HepG2 (cell line): ENCODE data around the gene RUVBL1. TPM values are rescaled to one million over a fixed set of nuclear protein-coding genes. Genes with fewer than 3 reads are reported as not detected.

Experiments
- ATAC-seq: fragments of 200-7000 bp; cut with Tn5 transposase; 3 replicates; pipeline ENCODE4 v1.9.1; 2020; ENCODE audit warnings: mild to moderate bottlenecking, moderate library complexity
- BruUV-seq: library from RNA; stranded (reverse); fragments of 400-500 nt; replicated peaks from 2 replicates; lab custom pipeline; 2021; lab: Mats Ljungman, UMichigan
- CTCF ChIA-PET: fragments of 300-600 bp; formaldehyde crosslinking; extraction: SDS; loops from one replicate; lab custom pipeline; 2021; ENCODE audit warnings: low total read pairs, inconsistent platforms, low intra/inter-chr PET ratio; lab: Yijun Ruan, JAX
- POLR2A ChIA-PET: fragments of 350-600 bp; sonication (Branson Sonifier 250); formaldehyde crosslinking; loops from one replicate; lab custom pipeline; 2020; ENCODE audit warnings: antibody characterized with exemption, inconsistent platforms; lab: Yijun Ruan, JAX
- DNase-seq: peaks from one replicate; pipeline ENCODE4 v3.0.0-alpha.2; 2015; ENCODE audit warnings: low spot score
- FAIRE-seq: peaks from 3 replicates; lab custom pipeline; 2011; peaks lifted over from hg19 to GRCh38; lab: Jason Lieb, UNC
- H2AFZ ChIP-seq: one replicate; pipeline ENCODE4 v1.6.1; 2011; ENCODE audit warnings: low read length, inconsistent platforms
- H3K27ac ChIP-seq: fragments of 300-600 bp; 3 replicates; pipeline ENCODE4 v1.8.0; 2011; ENCODE audit warnings: mixed run types, mild to moderate bottlenecking, mixed read lengths, low read length, inconsistent platforms; ENCODE audit not compliant: insufficient read depth; ENCODE audit errors: extremely low read length
- H3K27me3 ChIP-seq, 2 experiments: fragments of 200-600 bp in 1 of 2; 2 replicates in 1 of 2; 3 replicates in 1 of 2; pipeline versions ENCODE4 v1.6.0 to v1.8.0; 2011; ENCODE audit warnings: low read length in 2 of 2, mild to moderate bottlenecking in 2 of 2, moderate library complexity in 2 of 2, inconsistent platforms in 1 of 2; ENCODE audit not compliant: insufficient read depth in 2 of 2, control insufficient read depth in 1 of 2
- H3K36me3 ChIP-seq, 2 experiments: fragments of 200-600 bp in 1 of 2; replicated peaks in 1 of 2; 2 replicates in 1 of 2; 3 replicates in 1 of 2; pipeline versions ENCODE4 v1.5.1 to v1.8.0; 2011; ENCODE audit warnings: low read length in 2 of 2, inconsistent platforms in 1 of 2; ENCODE audit not compliant: insufficient read depth in 2 of 2, control insufficient read depth in 1 of 2
- H3K4me1 ChIP-seq: 2 replicates; pipeline ENCODE4 v1.5.1; 2012; ENCODE audit warnings: low read length, inconsistent platforms; ENCODE audit not compliant: insufficient read depth
- H3K4me2 ChIP-seq: 2 replicates; pipeline ENCODE4 v1.6.0; 2011; ENCODE audit warnings: low read depth, low read length, inconsistent platforms
- H3K4me3 ChIP-seq, 3 experiments: fragments of 200-600 bp in 1 of 3; sonication (generic), shearing (Covaris generic) in 1 of 3; replicated peaks in 1 of 3; 2 replicates each; pipeline ENCODE4 v1.5.1; 2011 to 2016; ENCODE audit warnings: low read length in 3 of 3, inconsistent platforms in 2 of 3, low read depth in 2 of 3, mild to moderate bottlenecking in 2 of 3, control low read depth in 1 of 3, mixed read lengths in 1 of 3; ENCODE audit not compliant: insufficient read depth in 1 of 3
- H3K79me2 ChIP-seq: one replicate; pipeline ENCODE4 v1.6.1; 2011; ENCODE audit warnings: low read length, inconsistent platforms; ENCODE audit not compliant: insufficient read depth
- H3K9ac ChIP-seq: 2 replicates; pipeline ENCODE4 v1.6.0; 2011; ENCODE audit warnings: mild to moderate bottlenecking, low read depth, low read length, inconsistent platforms; ENCODE audit not compliant: insufficient read depth
- H3K9me3 ChIP-seq: 2 replicates; pipeline ENCODE4 v1.5.1; 2012; ENCODE audit warnings: mild to moderate bottlenecking, low read length
- H4K20me1 ChIP-seq: 2 replicates; pipeline ENCODE4 v1.6.0; 2011; ENCODE audit warnings: inconsistent platforms, mild to moderate bottlenecking, low read length, moderate library complexity; ENCODE audit not compliant: insufficient read depth
- CAMTA2 ChIP-seq: sonication (generic); formaldehyde crosslinking; IDR thresholded peaks from 2 replicates; pipeline ENCODE4 v1.4.0; 2020; ENCODE audit warnings: mild to moderate bottlenecking, missing genetic modification reagents, borderline replicate concordance
- CREBL2 ChIP-seq: sonication (generic); formaldehyde crosslinking; IDR thresholded peaks from 2 replicates; pipeline ENCODE4 v1.8.1; 2023; ENCODE audit warnings: missing genetic modification reagents, mild to moderate bottlenecking, borderline replicate concordance
- GZF1 ChIP-seq: sonication (generic); formaldehyde crosslinking; IDR thresholded peaks from 2 replicates; pipeline ENCODE4 v1.5.1; 2020; ENCODE audit warnings: mild to moderate bottlenecking, missing genetic modification reagents
- HNF1B ChIP-seq: sonication (generic); formaldehyde crosslinking; IDR thresholded peaks from 2 replicates; pipeline ENCODE4 v1.5.1; 2020; ENCODE audit warnings: mild to moderate bottlenecking, moderate library complexity, missing genetic modification reagents
- ISX ChIP-seq: sonication (generic); formaldehyde crosslinking; conservative IDR thresholded peaks from 2 replicates; pipeline ENCODE4 v1.5.0; 2020; ENCODE audit warnings: missing genetic modification reagents
- MBNL3 ChIP-seq: fragments of 250-450 bp; sonication (Bioruptor Pico); conservative IDR thresholded peaks from 2 replicates; pipeline ENCODE4 v1.8.0; 2022; ENCODE audit warnings: mild to moderate bottlenecking, inconsistent platforms
- NFYB ChIP-seq: sonication (generic); formaldehyde crosslinking; IDR thresholded peaks from 2 replicates; pipeline ENCODE4 v1.4.0; 2020; ENCODE audit warnings: missing genetic modification reagents
- PHB2 ChIP-seq: fragments of 450-650 bp; IDR thresholded peaks from 2 replicates; pipeline ENCODE4 v1.6.1; 2018; ENCODE audit not compliant: partially characterized antibody
- SALL2 ChIP-seq: sonication (generic); formaldehyde crosslinking; IDR thresholded peaks from 2 replicates; pipeline ENCODE4 v1.8.1; 2023; ENCODE audit warnings: mild to moderate bottlenecking, missing genetic modification reagents, inconsistent platforms
- ZFP37 ChIP-seq: sonication (generic); formaldehyde crosslinking; IDR thresholded peaks from 2 replicates; pipeline ENCODE4 v1.4.0; 2020; ENCODE audit warnings: missing genetic modification reagents, borderline replicate concordance
- ZNF513 ChIP-seq: sonication (generic); formaldehyde crosslinking; conservative IDR thresholded peaks from 2 replicates; pipeline ENCODE4 v1.5.0; 2020; ENCODE audit warnings: missing genetic modification reagents
- ZSCAN5A ChIP-seq: sonication (generic); formaldehyde crosslinking; IDR thresholded peaks from 2 replicates; pipeline ENCODE4 v1.8.0; 2022; ENCODE audit warnings: mild to moderate bottlenecking, missing genetic modification reagents, borderline replicate concordance
- WGBS: methylation state at CpG from one replicate; pipeline ENCODE4 v1.1.6; 2017; ENCODE audit warnings: low lambda C conversion rate; 5-methylcytosine and 5-hydroxymethylcytosine counted together
- in situ Hi-C: cut with HindIII; loops from 2 replicates; pipeline ENCODE4 v1.10.0; 2017; ENCODE audit warnings: low pct_unique_long_range_greater_than_20kb; ENCODE audit not compliant: extremely low pct_ligation_motif_present
- intact Hi-C: fragments of 100-400 bp; cut with micrococcal nuclease; formaldehyde crosslinking; loops from one replicate; pipeline ENCODE4 v1.10.0; 2022; ENCODE audit not compliant: unreplicated experiment
- polyA plus RNA-seq, 8 experiments: library from polyadenylated mRNA; depleted of rRNA in 3 of 8; stranded (reverse) in 7 of 8; unstranded in 1 of 8; fragments of >200 nt; fragmentation: Illumina TruSeq in 4 of 8; extraction: Trizol in 4 of 8; gene quantifications; 2 replicates each; pipeline versions ENCODE4 v1.2.1 to v1.2.3, GENCODE V29; 2011 to 2016; ENCODE audit warnings: low read depth in 4 of 8, missing spikeins in 1 of 8, mixed read lengths in 1 of 8; ENCODE audit not compliant: insufficient read depth in 1 of 8
- total RNA-seq, 5 experiments: library from RNA; depleted of rRNA; stranded (reverse); fragments of >200 nt; fragmentation: Illumina TruSeq; extraction: Trizol; gene quantifications; 2 replicates each; pipeline ENCODE4 v1.2.3, GENCODE V29; 2016; ENCODE audit warnings: low read depth in 1 of 5

The RUVBL1 gene
- total and polyA plus RNA-seq, 2 of the 13 experiments (the other 11 are each of a cell fraction or from before 2014, with no cell fraction given): 32.7 to 86.3 TPM

- POLR2A ChIA-PET: interaction anchor here (2.7 to 3.3 kb wide), 2 partner anchors 23 to 31 kb away, joined by 27 to 41 read pairs; partner anchors contain the start of gene EEFSEC
- in situ Hi-C loops: no loop called here
- WGBS: 89% methylated on average over 1 of the region's 1 CpG
Observed at GRCh38 chr3:128122013-128122412, 1.6 kb downstream of the RUVBL1 start.

More at GRCh38 chr3:128122013-128122412, 1.6 kb downstream of the RUVBL1 start:
- Histone ChIP-seq H3K4me3 (peak overlapping the region in 1 of 3 experiments; percentile 97; a peak in 1 of 6 replicates), H3K9me3 (no peaks in the 10 kb centered on the region), H3K4me1 (peaks cover 31% of the 10 kb centered on the region), H3K27ac (no peak overlapping the region), H3K36me3 (peaks cover 2 to 3% of the 10 kb centered on the region in 2 experiments; a peak in 1 of 5 replicates), H4K20me1 (no peaks in the 10 kb centered on the region), H3K4me2 (peak overlapping the region; percentile 80), H3K9ac (peak overlapping the region; percentile 87; the same call in 1 of the 2 replicates), H3K27me3 (no peaks in the 10 kb centered on the region), H3K79me2 (peaks cover 19% of the 10 kb centered on the region), H2AFZ (no peak overlapping the region)
- intact Hi-C loops: no loop called here
- CTCF ChIA-PET: no interaction called here
- TF ChIP-seq ZNF513 (CRISPR knock-in tag) (no peak), GZF1 (CRISPR knock-in tag) (no peak), SALL2 (no peak), CAMTA2 (CRISPR knock-in tag) (no peak), ISX (CRISPR knock-in tag) (no peak), NFYB (CRISPR knock-in tag) (no peak), PHB2 (no peak), ZSCAN5A (CRISPR knock-in tag) (no peak), MBNL3 (CRISPR knock-in tag) (no peak), HNF1B (CRISPR knock-in tag) (no peak), ZFP37 (no peak), CREBL2 (CRISPR knock-in tag) (no peak)
- DNase-seq: no peak
- BruUV-seq: no TSS peak
- no peak for FAIRE-seq
- ATAC-seq: no peak
